HEK293 (cell line): ENCODE results near the gene TMEM179B.

Experiments
- CTCF ChIA-PET: fragments of 350-600 bp; formaldehyde crosslinking; extraction: SDS; loops from one replicate; lab custom pipeline; 2021; ENCODE audit warnings: antibody characterized with exemption; lab: Yijun Ruan, JAX
- POLR2A ChIA-PET: fragments of 300-600 bp; formaldehyde crosslinking; extraction: SDS; loops from one replicate; lab custom pipeline; 2020; ENCODE audit warnings: antibody characterized with exemption, inconsistent platforms; lab: Yijun Ruan, JAX
- H3K27ac ChIP-seq: fragments of 200-500 bp; sonication (Bioruptor generic); 2 replicates; pipeline ENCODE4 v1.5.1; 2014; ENCODE audit warnings: low read depth, low read length, control low read depth, inconsistent platforms; ENCODE audit errors: extremely low read depth
- H3K36me3 ChIP-seq, 2 experiments: fragments of 200-500 bp in 1 of 2; sonication (Bioruptor generic) in 1 of 2; 1 replicate in 1 of 2; 2 replicates in 1 of 2; pipeline ENCODE4 v1.5.1; 2014 to 2017; ENCODE audit warnings: inconsistent platforms in 2 of 2, low read length in 2 of 2; ENCODE audit not compliant: control insufficient read depth in 2 of 2, insufficient read depth in 1 of 2
- H3K4me1 ChIP-seq: fragments of 200-500 bp; sonication (Bioruptor generic); 2 replicates; pipeline ENCODE4 v1.5.1; 2014; ENCODE audit warnings: mild to moderate bottlenecking, low read length, inconsistent platforms; ENCODE audit not compliant: control insufficient read depth, insufficient read depth
- H3K4me3 ChIP-seq: 2 replicates; pipeline ENCODE4 v1.5.1; 2011; ENCODE audit warnings: low read depth, mild to moderate bottlenecking, control low read depth, low read length, moderate library complexity
- H3K9me3 ChIP-seq: fragments of 200-500 bp; sonication (Bioruptor generic); 2 replicates; pipeline ENCODE4 v1.5.1; 2014; ENCODE audit warnings: low read depth, low read length, inconsistent platforms; ENCODE audit not compliant: control insufficient read depth, insufficient read depth
- INSM2 ChIP-seq: fragments of 450-650 bp; formaldehyde crosslinking; IDR thresholded peaks from 2 replicates; pipeline ENCODE4 v1.5.1; 2016; ENCODE audit warnings: missing biosample characterization, missing genetic modification characterization
- KLF10 ChIP-seq: fragments of 450-650 bp; IDR thresholded peaks from 2 replicates; pipeline ENCODE4 v1.5.1; 2018; ENCODE audit warnings: missing biosample characterization, mild to moderate bottlenecking, missing genetic modification characterization
- PATZ1 ChIP-seq: fragments of 450-650 bp; formaldehyde crosslinking; IDR thresholded peaks from 2 replicates; pipeline ENCODE4 v1.5.1; 2016; ENCODE audit warnings: missing biosample characterization, missing genetic modification characterization
- TRIM28 ChIP-seq: IDR thresholded peaks from 2 replicates; pipeline ENCODE4 v1.6.1; 2011; ENCODE audit warnings: low read length, control low read depth, borderline replicate concordance
- ZBTB17 ChIP-seq: fragments of 450-650 bp; formaldehyde crosslinking; IDR thresholded peaks from 2 replicates; pipeline ENCODE4 v1.5.1; 2016; ENCODE audit warnings: missing biosample characterization, missing genetic modification characterization
- ZFP41 ChIP-seq: fragments of 450-650 bp; formaldehyde crosslinking; IDR thresholded peaks from 2 replicates; pipeline ENCODE4 v1.5.1; 2016; ENCODE audit warnings: missing biosample characterization, missing genetic modification characterization, borderline replicate concordance
- ZNF157 ChIP-seq: fragments of 450-650 bp; formaldehyde crosslinking; IDR thresholded peaks from 2 replicates; pipeline ENCODE4 v1.5.1; 2016; ENCODE audit warnings: missing biosample characterization, missing genetic modification characterization
- ZNF16 ChIP-seq: fragments of 450-650 bp; formaldehyde crosslinking; IDR thresholded peaks from 2 replicates; pipeline ENCODE4 v1.5.1; 2016; ENCODE audit warnings: low read depth, missing biosample characterization, missing genetic modification characterization
- ZNF26 ChIP-seq: fragments of 450-650 bp; formaldehyde crosslinking; IDR thresholded peaks from 2 replicates; pipeline ENCODE4 v1.5.1; 2016; ENCODE audit warnings: missing biosample characterization, missing genetic modification characterization
- ZNF292 ChIP-seq: fragments of 450-650 bp; formaldehyde crosslinking; IDR thresholded peaks from 2 replicates; pipeline ENCODE4 v1.5.1; 2016; ENCODE audit warnings: low read depth, missing biosample characterization, missing genetic modification characterization, borderline replicate concordance
- ZNF354C ChIP-seq: fragments of 450-650 bp; formaldehyde crosslinking; IDR thresholded peaks from 2 replicates; pipeline ENCODE4 v1.5.1; 2016; ENCODE audit warnings: missing biosample characterization, missing genetic modification characterization, low read depth, borderline replicate concordance
- ZNF449 ChIP-seq: fragments of 450-650 bp; formaldehyde crosslinking; IDR thresholded peaks from 2 replicates; pipeline ENCODE4 v1.5.1; 2017; ENCODE audit warnings: missing biosample characterization, mild to moderate bottlenecking, missing genetic modification characterization, moderate library complexity
- ZNF521 ChIP-seq: fragments of 450-650 bp; formaldehyde crosslinking; IDR thresholded peaks from 2 replicates; pipeline ENCODE4 v1.5.1; 2017; ENCODE audit warnings: missing biosample characterization, mild to moderate bottlenecking, missing genetic modification characterization
- ZNF639 ChIP-seq: fragments of 450-650 bp; formaldehyde crosslinking; IDR thresholded peaks from 2 replicates; pipeline ENCODE4 v1.5.1; 2016; ENCODE audit warnings: missing biosample characterization, missing genetic modification characterization
- ZSCAN4 ChIP-seq: fragments of 450-650 bp; formaldehyde crosslinking; IDR thresholded peaks from 2 replicates; pipeline ENCODE4 v1.5.1; 2017; ENCODE audit warnings: missing biosample characterization, missing genetic modification characterization

Gene TMEM179B

GRCh38 chr11:62806611-62807121 is 19.5 kb downstream of the TMEM179B start (continued):
- TF ChIP-seq INSM2 (tag by site-specific recombination) = no peak
- TF ChIP-seq, all 188 proteins: peak for 4

- H3K4me3 ChIP-seq = no peak overlapping the region
- H3K27ac ChIP-seq = no peak overlapping the region
- ChIA-PET CTCF (no interaction called here), POLR2A (interaction anchor here (1.2 kb wide), 1 partner anchor 24 kb away, joined by 3 read pairs; no protein-coding TSS in a partner anchor)
- TF ChIP-seq PATZ1 (tag by site-specific recombination) = no peak
- no peak for TF ChIP-seq ZNF449 (tag by site-specific recombination)
- TF ChIP-seq ZNF292 = no peak
- TF ChIP-seq ZNF521 = no peak
- no peak for TF ChIP-seq ZSCAN4
- no peak for TF ChIP-seq ZNF354C
- TF ChIP-seq ZNF26 (tag by site-specific recombination) = no peak
- TF ChIP-seq TRIM28 = no peak
- TF ChIP-seq ZFP41 = no peak
- no peak for TF ChIP-seq ZNF639 (tag by site-specific recombination)
- TF ChIP-seq ZNF16 = no peak
- no peak for TF ChIP-seq ZBTB17
- TF ChIP-seq KLF10 (tag by site-specific recombination) = no peak
- TF ChIP-seq ZNF157 = no peak
- peaks cover 3 to 20% of the 10 kb centered on the region in 2 experiments; a peak in 2 of 3 replicates for H3K36me3 ChIP-seq
- H3K9me3 ChIP-seq = no peaks in the 10 kb centered on the region
- H3K4me1 ChIP-seq = no peaks in the 10 kb centered on the region
Observed at GRCh38 chr11:62810748-62811147, 23.5 kb downstream of the TMEM179B start.
